Measurements from ENCODE around the gene SLC2A2.

- TF ChIP-seq CTCF (IDR thresholded peaks at IDR 0.05) (peak; percentile 33 to 39 (median 34)), POLR2A (IDR thresholded peaks at IDR 0.05) (no peak)
These were observed 64.7 kb downstream of the SLC2A2 start for GRCh38 chr3:170961616-170962400.
